ENCODE measurements around the gene CARD14. TPM values are rescaled to one million over a fixed set of nuclear protein-coding genes. Genes with fewer than 3 reads are reported as not detected.

The CARD14 gene
- total and polyA plus RNA-seq, 2 of the 13 experiments (the other 11 are each of a cell fraction or from before 2014, with no cell fraction given) = 0.11 TPM; not detected in 1

DNA sequence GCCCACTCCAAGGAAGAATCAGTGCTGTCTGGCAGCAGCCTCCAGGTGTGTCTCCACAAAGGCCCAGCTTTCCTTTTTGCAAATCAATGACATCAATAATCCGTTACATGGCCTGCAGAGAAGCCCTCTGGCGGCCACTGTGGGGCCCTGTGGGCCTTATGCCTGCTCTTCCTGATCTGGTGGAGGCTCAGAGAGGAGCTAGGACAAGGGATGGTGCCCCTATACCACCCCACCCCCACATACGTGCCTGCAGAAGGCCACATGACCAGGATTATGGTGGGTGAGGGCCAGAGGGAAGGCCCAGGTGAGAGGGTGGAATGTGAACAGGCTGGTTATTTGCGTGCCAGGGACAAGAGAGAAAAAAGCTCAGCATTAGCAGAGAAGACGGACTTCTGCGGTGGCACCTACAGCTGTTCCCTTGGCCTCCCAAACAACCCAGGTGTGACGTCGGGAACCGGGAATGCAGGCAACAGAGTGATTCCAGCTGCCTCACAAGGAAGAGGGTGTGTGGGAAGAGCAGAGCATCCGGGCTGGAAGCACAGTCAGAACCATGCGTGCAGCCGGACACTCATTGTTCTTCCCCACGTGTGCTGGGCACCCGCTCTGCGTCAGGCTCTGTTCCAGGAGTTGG is 45.4 kb upstream of the CARD14 start (continued):
- no peak for TF ChIP-seq ATF7 (IDR thresholded peaks at IDR 0.05)
- TF ChIP-seq ATF7 (CRISPR knock-in tag; IDR thresholded peaks at IDR 0.05) = peak; percentile 67; the same call in 1 of the 2 replicates
- TF ChIP-seq, protein P1, sequence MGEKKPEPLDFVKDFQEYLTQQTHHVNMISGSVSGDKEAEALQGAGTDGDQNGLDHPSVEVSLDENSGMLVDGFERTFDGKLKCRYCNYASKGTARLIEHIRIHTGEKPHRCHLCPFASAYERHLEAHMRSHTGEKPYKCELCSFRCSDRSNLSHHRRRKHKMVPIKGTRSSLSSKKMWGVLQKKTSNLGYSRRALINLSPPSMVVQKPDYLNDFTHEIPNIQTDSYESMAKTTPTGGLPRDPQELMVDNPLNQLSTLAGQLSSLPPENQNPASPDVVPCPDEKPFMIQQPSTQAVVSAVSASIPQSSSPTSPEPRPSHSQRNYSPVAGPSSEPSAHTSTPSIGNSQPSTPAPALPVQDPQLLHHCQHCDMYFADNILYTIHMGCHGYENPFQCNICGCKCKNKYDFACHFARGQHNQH (CRISPR knock-in tag; IDR thresholded peaks at IDR 0.05) = peak; percentile 60; the same call in 1 of the 2 replicates
- TF ChIP-seq ZNF891 (CRISPR knock-in tag; IDR thresholded peaks at IDR 0.05) = peak; percentile 35; the same call in 1 of the 2 replicates
- TF ChIP-seq MAZ (IDR thresholded peaks at IDR 0.05; ENCODE audit: borderline replicate concordance, low read depth, low read length) = peak; percentile 58; the same call in 1 of the 2 replicates
- no peak for TF ChIP-seq MAZ (CRISPR knock-in tag; IDR thresholded peaks at IDR 0.05; ENCODE audit: low read depth)
- TF ChIP-seq, protein P2, sequence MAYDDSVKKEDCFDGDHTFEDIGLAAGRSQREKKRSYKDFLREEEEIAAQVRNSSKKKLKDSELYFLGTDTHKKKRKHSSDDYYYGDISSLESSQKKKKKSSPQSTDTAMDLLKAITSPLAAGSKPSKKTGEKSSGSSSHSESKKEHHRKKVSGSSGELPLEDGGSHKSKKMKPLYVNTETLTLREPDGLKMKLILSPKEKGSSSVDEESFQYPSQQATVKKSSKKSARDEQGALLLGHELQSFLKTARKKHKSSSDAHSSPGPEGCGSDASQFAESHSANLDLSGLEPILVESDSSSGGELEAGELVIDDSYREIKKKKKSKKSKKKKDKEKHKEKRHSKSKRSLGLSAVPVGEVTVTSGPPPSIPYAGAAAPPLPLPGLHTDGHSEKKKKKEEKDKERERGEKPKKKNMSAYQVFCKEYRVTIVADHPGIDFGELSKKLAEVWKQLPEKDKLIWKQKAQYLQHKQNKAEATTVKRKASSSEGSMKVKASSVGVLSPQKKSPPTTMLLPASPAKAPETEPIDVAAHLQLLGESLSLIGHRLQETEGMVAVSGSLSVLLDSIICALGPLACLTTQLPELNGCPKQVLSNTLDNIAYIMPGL (CRISPR knock-in tag; IDR thresholded peaks at IDR 0.05; ENCODE audit: borderline replicate concordance in 1 of 2, low read depth in 1 of 2) = peak; percentile 50 to 76; a peak in 2 of 4 replicates
- no peak for TF ChIP-seq ZNF205 (CRISPR knock-in tag; IDR thresholded peaks at IDR 0.05)
- TF ChIP-seq ZNF460 (CRISPR knock-in tag; IDR thresholded peaks at IDR 0.05; ENCODE audit: borderline replicate concordance) = no peak
- no peak for TF ChIP-seq SRSF4 (IDR thresholded peaks at IDR 0.05; ENCODE audit: low read depth, low read length, poor library complexity, severe bottlenecking)
- TF ChIP-seq, protein P3, sequence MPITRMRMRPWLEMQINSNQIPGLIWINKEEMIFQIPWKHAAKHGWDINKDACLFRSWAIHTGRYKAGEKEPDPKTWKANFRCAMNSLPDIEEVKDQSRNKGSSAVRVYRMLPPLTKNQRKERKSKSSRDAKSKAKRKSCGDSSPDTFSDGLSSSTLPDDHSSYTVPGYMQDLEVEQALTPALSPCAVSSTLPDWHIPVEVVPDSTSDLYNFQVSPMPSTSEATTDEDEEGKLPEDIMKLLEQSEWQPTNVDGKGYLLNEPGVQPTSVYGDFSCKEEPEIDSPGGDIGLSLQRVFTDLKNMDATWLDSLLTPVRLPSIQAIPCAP (CRISPR knock-in tag; IDR thresholded peaks at IDR 0.05; ENCODE audit: low read depth) = no peak
- 0 out of 2 replicates have a peak, but pooled peaks have one; percentile 62 for TF ChIP-seq ZFP90 (CRISPR knock-in tag; IDR thresholded peaks at IDR 0.05; ENCODE audit: borderline replicate concordance)
- no peak for TF ChIP-seq PRMT3 (CRISPR knock-in tag; IDR thresholded peaks at IDR 0.05; ENCODE audit: borderline replicate concordance, low read depth)
- TF ChIP-seq, protein P4, sequence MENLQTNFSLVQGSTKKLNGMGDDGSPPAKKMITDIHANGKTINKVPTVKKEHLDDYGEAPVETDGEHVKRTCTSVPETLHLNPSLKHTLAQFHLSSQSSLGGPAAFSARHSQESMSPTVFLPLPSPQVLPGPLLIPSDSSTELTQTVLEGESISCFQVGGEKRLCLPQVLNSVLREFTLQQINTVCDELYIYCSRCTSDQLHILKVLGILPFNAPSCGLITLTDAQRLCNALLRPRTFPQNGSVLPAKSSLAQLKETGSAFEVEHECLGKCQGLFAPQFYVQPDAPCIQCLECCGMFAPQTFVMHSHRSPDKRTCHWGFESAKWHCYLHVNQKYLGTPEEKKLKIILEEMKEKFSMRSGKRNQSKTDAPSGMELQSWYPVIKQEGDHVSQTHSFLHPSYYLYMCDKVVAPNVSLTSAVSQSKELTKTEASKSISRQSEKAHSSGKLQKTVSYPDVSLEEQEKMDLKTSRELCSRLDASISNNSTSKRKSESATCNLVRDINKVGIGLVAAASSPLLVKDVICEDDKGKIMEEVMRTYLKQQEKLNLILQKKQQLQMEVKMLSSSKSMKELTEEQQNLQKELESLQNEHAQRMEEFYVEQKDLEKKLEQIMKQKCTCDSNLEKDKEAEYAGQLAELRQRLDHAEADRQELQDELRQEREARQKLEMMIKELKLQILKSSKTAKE (CRISPR knock-in tag; IDR thresholded peaks at IDR 0.05; ENCODE audit: borderline replicate concordance) = 0 out of 2 replicates have a peak, but pooled peaks have one; percentile 35
- TF ChIP-seq ELF3 (CRISPR knock-in tag; IDR thresholded peaks at IDR 0.05) = 0 out of 2 replicates have a peak, but pooled peaks have one; percentile 35
- TF ChIP-seq SALL2 (CRISPR knock-in tag; IDR thresholded peaks at IDR 0.05) = 0 out of 2 replicates have a peak, but pooled peaks have one; percentile 32
- 0 out of 4 replicates have a peak, but pooled peaks of 1 of the 2 experiments have one; percentile 21 for TF ChIP-seq NR2F1 (CRISPR knock-in tag; IDR thresholded peaks at IDR 0.05)
- TF ChIP-seq, protein P5, sequence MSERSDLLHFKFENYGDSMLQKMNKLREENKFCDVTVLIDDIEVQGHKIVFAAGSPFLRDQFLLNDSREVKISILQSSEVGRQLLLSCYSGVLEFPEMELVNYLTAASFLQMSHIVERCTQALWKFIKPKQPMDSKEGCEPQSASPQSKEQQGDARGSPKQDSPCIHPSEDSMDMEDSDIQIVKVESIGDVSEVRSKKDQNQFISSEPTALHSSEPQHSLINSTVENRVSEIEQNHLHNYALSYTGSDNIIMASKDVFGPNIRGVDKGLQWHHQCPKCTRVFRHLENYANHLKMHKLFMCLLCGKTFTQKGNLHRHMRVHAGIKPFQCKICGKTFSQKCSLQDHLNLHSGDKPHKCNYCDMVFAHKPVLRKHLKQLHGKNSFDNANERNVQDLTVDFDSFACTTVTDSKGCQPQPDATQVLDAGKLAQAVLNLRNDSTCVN (CRISPR knock-in tag; IDR thresholded peaks at IDR 0.05; ENCODE audit: borderline replicate concordance) = no peak
- TF ChIP-seq SAFB2 (CRISPR knock-in tag; IDR thresholded peaks at IDR 0.05; ENCODE audit: borderline replicate concordance, low read depth) = no peak
